ENCODE measurements around the gene HUWE1.
"Not testable (repeated sequence)": the region's sequence is repeated elsewhere in the genome, so short reads cannot be mapped to it uniquely, and the experiment has no call there.

Gene HUWE1

GRCh38 chrX:53511322-53511721 is 175.2 kb downstream of the HUWE1 start:
- DNase-seq (ENCODE audit: low read depth), result no peak

- DNase-seq (ENCODE audit: low read depth), result not testable (repeated sequence)
Observed at GRCh38 chrX:53504035-53504434, 182.5 kb downstream of the HUWE1 start.

- peak; percentile 54 for DNase-seq (ENCODE audit: low read depth)
Observed at GRCh38 chrX:53494436-53494835, 192.1 kb downstream of the HUWE1 start.

GRCh38 chrX:53486285-53486684 is 200.2 kb downstream of the HUWE1 start:
- no peak for DNase-seq (ENCODE audit: low read depth)

GRCh38 chrX:53483838-53484405 is 202.6 kb downstream of the HUWE1 start:
- peak; percentile 62 for DNase-seq (ENCODE audit: low read depth)

- DNase-seq (ENCODE audit: low read depth), result no peak
Observed at GRCh38 chrX:53483416-53483815, 203.1 kb downstream of the HUWE1 start.

Data from fibroblast of gingiva (primary cell).